Measurements from ENCODE around the gene ZNF529. TPM values are rescaled to one million over a fixed set of nuclear protein-coding genes. Genes with fewer than 3 reads are reported as not detected.
"Not testable (repeated sequence)": the region's sequence is repeated elsewhere in the genome, so short reads cannot be mapped to it uniquely, and the experiment has no call there.

The ZNF529 gene
- polyA plus RNA-seq: 1 to 10 TPM; 1.9 to 3.1 (median 3.1) TPM

- no peak within 1 kb of the TSS for H3K27ac ChIP-seq (ENCODE audit: low read depth, low read length)
- 0 to 1% (median 1%) methylated on average over 64 to 66 of the region's 66 CpGs for WGBS, 3 donors
These were observed at the start of gene ZNF529 for GRCh38 chr19:36573020-36573894. TSS of gene ZNF529 (minus strand) at chr19:36573292. CDS start at chr19:36572346, 946 bp downstream.

GRCh38 chr19:36605877-36606478 lies 32.9 kb upstream of the ZNF529 start:
- no peak overlapping the region for H3K27ac ChIP-seq (ENCODE audit: low read depth, low read length)

GRCh38 chr19:36605101-36605876 lies 32.2 kb upstream of the ZNF529 start, which contains the start of gene ZNF382:
TSS of gene ZNF382 (plus strand) at chr19:36605313. CDS start at chr19:36609915, 4,602 bp downstream.
- 0 to 3% (median 1%) methylated on average over 73 of the region's 73 CpGs for WGBS, 3 donors
- no peak within 1 kb of the TSS for H3K27ac ChIP-seq (ENCODE audit: low read depth, low read length)

More at GRCh38 chr19:36605877-36606478, 32.9 kb upstream of the ZNF529 start:
- 0 to 2% (median 0%) methylated on average over 1 of the region's 1 CpG for WGBS, 3 donors

- 0 to 1% (median 1%) methylated on average over 21 of the region's 21 CpGs for WGBS, 3 donors
- no peak overlapping the region for H3K27ac ChIP-seq (ENCODE audit: low read depth, low read length)
These were observed 31.6 kb upstream of the ZNF529 start for GRCh38 chr19:36604656-36605100.

GRCh38 chr19:36602681-36603080 lies 29.6 kb upstream of the ZNF529 start:
- WGBS, 3 donors: 91 to 96% (median 93%) methylated on average over 8 to 10 of the region's 10 CpGs
- not testable (repeated sequence) for H3K27ac ChIP-seq (ENCODE audit: low read depth, low read length)

GRCh38 chr19:36579255-36579654 lies 6.2 kb upstream of the ZNF529 start:
- H3K27ac ChIP-seq (ENCODE audit: low read depth, low read length): no peak overlapping the region

GRCh38 chr19:36577271-36577996 lies 4.3 kb upstream of the ZNF529 start:
- 93 to 98% (median 96%) methylated on average over 3 of the region's 3 CpGs for WGBS, 3 donors
- H3K27ac ChIP-seq (ENCODE audit: low read depth, low read length): no peak overlapping the region

GRCh38 chr19:36574741-36575140 lies 1.6 kb upstream of the ZNF529 start:
- H3K27ac ChIP-seq (ENCODE audit: low read depth, low read length): no peak overlapping the region
- 19 to 84% (median 69%) methylated on average over 2 of the region's 2 CpGs for WGBS, 3 donors

GRCh38 chr19:36573895-36574720 lies 1.0 kb upstream of the ZNF529 start:
- 13 to 34% (median 30%) methylated on average over 18 of the region's 18 CpGs for WGBS, 3 donors
- no peak overlapping the region for H3K27ac ChIP-seq (ENCODE audit: low read depth, low read length)

GRCh38 chr19:36572593-36573019 lies 486 bp downstream of the ZNF529 start:
- H3K27ac ChIP-seq (ENCODE audit: low read depth, low read length): no peak overlapping the region
- WGBS, 3 donors: 1 to 2% (median 2%) methylated on average over 11 of the region's 11 CpGs

- H3K27ac ChIP-seq (ENCODE audit: low read depth, low read length): no peak overlapping the region
- WGBS, 3 donors: 91 to 100% (median 100%) methylated on average over 1 of the region's 1 CpG
These were observed 8.7 kb downstream of the ZNF529 start for GRCh38 chr19:36564391-36564790.

- no peak overlapping the region for H3K27ac ChIP-seq (ENCODE audit: low read depth, low read length)
- 96 to 98% (median 96%) methylated on average over 5 of the region's 5 CpGs for WGBS, 3 donors
These were observed 25.9 kb downstream of the ZNF529 start for GRCh38 chr19:36547001-36547732.

- no peak overlapping the region for H3K27ac ChIP-seq (ENCODE audit: low read depth, low read length)
- 6 to 13% (median 13%) methylated on average over 12 of the region's 12 CpGs for WGBS, 3 donors
These were observed 44.1 kb downstream of the ZNF529 start for GRCh38 chr19:36528921-36529518.

GRCh38 chr19:36528194-36528920 lies 44.7 kb downstream of the ZNF529 start, which contains the start of gene ZNF260:
TSS of gene ZNF260 (minus strand) at chr19:36528271. CDS start at chr19:36515238, 13,033 bp downstream.
- peak within 1 kb of the TSS; percentile 30 for H3K27ac ChIP-seq (ENCODE audit: low read depth, low read length)
- 0% methylated on average over 55 of the region's 55 CpGs for WGBS, 3 donors

GRCh38 chr19:36527873-36528193 lies 45.3 kb downstream of the ZNF529 start:
- 0 to 1% (median 0%) methylated on average over 13 of the region's 13 CpGs for WGBS, 3 donors
- peak overlapping the region; percentile 30 for H3K27ac ChIP-seq (ENCODE audit: low read depth, low read length)

- WGBS, 3 donors: 7 to 16% (median 13%) methylated on average over 5 of the region's 5 CpGs
- H3K27ac ChIP-seq (ENCODE audit: low read depth, low read length): no peak overlapping the region
These were observed 45.8 kb downstream of the ZNF529 start for GRCh38 chr19:36527341-36527740.
